Right renal cortex interstitium (tissue), 3 donors: ENCODE results near the gene MSANTD2. TPM values are rescaled to one million over a fixed set of nuclear protein-coding genes. Genes with fewer than 3 reads are reported as not detected.

Experiments
- DNase-seq, 3 donors: peaks; one replicate each; pipeline ENCODE4 v3.0.0-alpha.2; 2013; ENCODE audit warnings: low read depth in 3 of 3, low spot score in 2 of 3
- polyA plus RNA-seq, 3 donors: library from polyadenylated mRNA; unstranded; fragments of 120-200 nt; gene quantifications; one replicate each; pipeline ENCODE4 v1.2.1, GENCODE V29; 2013; ENCODE audit not compliant: insufficient read length in 3 of 3

Gene MSANTD2
- polyA plus RNA-seq, 3 donors, result 24.3 to 25.7 (median 25.1) TPM

DNA sequence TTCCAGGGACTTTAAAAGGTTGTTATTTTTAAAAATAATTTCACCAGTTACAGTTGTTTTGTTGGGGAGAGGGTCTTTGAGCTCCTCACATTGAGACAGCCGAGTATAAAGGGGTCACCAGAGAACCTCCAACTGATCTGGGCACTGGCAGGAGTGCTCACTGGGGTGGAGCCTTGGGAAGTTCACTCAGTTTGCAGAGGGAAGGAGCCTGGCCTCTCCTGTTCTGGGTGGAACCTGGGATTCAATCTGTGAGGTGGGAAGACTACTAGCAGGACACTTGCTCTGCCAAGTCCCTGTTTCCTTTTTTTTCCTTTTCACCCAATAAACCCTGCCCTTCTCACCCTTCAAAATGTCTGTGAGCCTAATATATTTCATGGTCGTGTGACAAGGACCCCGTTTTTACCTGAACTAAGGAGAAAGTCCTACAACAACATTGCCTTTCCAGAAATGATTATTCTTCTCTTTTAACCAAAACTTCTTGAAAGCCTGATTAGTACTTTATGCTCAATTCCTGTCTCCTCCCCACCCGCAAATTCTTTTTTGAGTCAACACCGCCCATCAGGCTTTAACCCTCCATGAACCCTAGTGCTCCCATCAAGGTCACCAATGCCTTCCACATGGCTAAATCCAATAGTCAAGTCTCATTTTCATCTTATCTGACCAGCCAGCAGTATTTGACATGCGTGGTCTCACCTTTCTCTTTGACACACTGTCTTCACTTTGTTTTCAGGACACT lies 22.0 kb upstream of the MSANTD2 start:
- DNase-seq, result no peak

DNA sequence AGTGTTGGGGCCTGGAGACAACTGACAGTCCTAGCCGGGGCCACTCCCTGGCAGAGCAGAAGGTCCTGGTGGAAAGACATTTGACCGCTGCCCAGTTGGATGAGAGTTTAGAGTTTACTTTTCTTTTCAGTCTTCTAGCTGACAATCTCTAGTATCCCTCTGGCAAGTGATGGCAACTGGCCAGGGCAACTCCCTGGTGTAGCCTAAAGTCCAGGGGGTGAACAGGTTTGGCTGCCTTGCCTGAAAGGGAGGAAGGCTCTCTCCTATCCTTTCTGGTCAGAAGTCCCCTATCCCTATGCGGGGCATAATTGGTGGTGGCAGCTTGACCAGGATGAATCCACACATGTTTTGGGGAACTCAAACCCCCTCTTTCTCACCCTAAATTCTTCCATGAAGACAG lies 16.8 kb upstream of the MSANTD2 start:
- no peak for DNase-seq

- DNase-seq, result no peak
These were observed 14.5 kb upstream of the MSANTD2 start for GRCh38 chr11:124814739-124815138.

GRCh38 chr11:124812876-124813275 lies 12.7 kb upstream of the MSANTD2 start:
- no peak for DNase-seq

DNA sequence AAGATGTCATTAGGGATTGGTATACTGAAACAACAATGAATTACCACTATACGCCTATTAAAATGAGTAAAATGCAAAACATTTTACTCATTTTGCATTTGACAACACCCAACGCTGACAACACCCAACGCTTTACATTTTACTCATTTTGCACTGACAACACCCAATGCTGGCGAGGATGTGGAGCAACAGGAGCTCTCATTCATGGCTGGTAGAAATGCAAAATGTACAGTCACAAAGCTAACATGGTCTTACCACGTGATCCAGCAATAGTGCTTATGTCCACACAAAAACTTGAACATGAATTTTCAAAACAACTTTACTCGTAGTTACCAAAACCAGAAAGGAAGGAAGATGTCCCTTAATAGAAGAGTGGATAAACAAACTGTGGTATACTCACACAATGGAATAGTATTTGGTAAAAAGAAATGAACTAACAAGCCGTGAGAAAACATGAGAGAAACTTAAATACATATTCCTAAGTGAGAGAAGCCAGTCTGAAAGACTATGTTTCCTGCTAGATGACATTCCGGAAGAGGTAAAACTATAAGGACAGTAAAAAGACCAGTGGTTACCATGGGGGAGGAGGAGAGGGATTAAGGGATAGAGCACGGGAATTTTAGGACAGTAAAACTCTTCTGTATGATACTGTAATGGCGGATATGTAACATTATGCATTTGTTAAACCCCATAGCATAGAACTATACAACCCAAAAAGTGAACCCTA lies 11.4 kb upstream of the MSANTD2 start:
- DNase-seq, result no peak

DNA sequence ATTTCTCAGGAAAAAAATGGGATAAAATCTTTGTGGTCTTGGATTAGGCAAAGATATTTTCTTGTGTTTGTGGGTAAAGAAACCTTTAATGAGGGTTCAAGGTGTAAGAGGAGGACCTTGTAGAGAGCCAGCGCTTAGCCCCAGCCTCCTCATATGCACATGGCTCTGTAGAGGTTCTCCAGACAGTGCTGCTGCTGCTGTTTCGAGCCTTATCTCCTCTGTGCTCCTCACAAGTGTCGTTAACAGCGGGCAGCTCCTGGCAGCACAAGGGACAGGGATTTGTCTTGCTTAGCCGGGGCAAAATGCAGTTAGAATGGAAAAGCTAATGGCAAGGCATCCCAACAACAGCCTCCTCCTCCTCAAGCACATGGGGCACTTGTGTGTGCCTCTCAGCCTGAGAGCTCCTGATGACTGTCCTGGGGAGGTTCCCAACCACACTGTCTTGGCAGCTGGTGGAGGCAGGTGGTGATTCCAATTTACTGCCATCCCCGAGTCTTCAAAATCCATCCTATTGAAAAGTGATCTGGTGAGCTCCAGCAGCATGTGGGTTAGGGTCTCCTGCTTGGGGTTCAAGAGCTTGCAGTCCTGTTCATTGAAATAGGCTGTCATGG lies 7.6 kb upstream of the MSANTD2 start:
- DNase-seq, result no peak

DNA sequence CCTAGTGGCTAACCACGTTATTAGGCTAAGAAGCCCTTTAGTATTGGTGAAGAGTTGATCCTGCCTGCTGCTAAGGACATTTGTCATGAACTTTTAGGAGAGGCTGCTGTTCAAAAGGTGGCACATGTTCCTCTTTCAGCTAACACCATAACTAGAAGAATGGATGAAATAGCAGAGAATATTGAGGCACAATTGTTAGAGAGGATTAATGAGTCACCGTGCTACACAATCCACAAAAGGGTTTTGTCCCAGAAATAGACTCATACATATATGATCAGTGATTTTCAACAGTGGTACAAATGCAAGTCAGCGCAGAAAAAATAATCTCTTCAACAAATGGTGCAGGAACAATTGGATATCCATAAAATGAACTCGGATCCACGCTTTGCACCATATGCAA lies 7.0 kb upstream of the MSANTD2 start:
- DNase-seq, result no peak

GRCh38 chr11:124804884-124805283 lies 4.7 kb upstream of the MSANTD2 start:
- no peak for DNase-seq

DNA sequence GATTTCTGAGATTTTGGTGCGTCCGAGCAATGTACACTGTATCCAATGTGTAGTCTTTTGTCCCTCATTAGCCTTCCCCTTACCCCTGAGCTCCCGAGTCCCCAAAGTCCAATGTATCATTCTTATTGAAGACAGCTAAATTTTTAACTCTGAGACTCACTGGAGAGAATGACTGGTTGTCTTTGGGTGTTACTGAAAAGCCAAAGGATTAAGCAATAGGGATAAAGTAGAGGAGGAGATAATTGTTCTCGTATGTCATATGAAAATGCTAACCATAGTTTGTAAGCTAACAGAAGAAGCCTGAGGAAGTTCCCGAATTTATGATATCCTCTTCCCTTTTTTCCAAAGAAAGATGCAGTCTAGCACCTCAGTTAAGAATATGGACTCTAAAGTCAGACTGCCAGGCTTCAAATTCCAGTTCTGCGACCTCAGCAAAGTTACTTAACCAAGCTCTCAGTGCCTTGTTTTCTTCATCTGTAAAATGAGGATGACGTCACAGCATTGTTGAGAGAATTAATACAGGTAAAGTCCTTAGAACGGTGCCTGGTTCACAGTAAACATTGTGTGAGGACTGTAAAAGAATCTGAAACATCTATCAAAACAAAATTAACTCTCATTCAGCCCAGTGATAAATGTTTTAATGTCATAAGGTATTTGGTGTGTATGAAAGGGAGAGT lies 1.6 kb upstream of the MSANTD2 start:
- DNase-seq, result no peak

GRCh38 chr11:124801014-124801413 lies 808 bp upstream of the MSANTD2 start:
- DNase-seq, result peak in 2 of 3 donors; percentile 21 to 36

DNA sequence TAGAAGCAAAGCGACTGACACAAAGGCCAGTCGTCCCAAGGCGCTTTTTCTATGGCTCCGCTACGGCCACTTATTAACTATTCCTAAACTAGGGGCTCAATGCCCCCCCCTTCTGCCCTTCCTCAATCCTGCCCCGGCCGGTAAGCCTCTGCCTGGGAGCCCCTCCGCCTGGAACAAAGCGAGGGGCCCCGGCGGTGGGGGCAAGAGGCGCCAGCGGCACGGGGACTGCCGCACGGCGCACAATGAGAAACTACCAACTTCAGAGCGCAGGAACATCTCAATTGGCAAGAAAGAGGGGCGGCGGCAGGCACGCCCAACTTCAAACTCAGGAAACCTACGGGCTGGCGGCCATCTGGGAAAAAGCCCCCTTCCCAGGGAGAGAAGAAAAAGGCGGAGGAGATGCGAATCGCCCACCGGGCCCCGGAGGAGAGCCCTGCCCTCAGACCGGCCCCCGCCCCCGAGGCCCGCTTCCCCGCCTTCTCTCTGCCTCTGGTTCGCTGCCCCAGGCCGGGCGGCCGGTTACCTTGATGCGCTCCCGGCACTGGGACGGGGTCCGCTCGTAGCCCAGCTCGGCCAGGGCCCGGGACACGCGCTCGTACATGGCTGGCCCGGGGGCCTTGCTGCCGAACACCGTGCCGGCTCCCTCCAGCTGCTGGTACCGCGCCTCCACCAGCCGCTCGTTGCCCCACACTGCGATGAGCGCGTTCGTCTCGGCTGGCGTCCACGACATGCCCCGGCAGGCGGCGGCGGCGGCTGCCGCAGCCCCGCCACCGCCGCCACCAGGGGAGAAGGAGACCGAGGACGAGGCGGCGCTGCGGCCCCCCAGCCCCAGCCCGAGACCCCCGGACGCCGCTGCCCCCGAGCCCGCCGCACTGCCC lies 619 bp downstream of the MSANTD2 start:
- peak; percentile 17 to 31 (median 21) for DNase-seq

GRCh38 chr11:124798991-124799347 lies 1.2 kb downstream of the MSANTD2 start:
- peak; percentile 14 to 43 (median 23) for DNase-seq

DNA sequence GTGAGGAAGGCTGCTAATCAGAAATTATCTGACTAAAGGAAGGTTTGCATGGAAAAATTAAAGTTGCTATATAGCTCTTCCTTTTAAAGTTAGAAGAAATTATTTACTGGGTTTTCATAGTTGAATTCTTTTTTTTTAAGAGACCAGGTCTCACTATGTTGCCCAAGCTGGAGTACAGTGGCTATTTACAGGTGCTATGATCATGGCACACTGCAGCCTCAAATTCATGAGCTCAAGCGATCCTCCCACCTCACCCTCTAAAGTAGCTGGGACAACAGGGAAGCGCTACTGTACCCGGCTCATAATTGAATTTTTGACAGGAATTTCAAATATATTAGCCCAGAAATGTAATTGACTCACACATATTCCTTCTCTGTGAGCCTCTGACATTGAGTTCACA lies 3.9 kb downstream of the MSANTD2 start:
- no peak for DNase-seq

GRCh38 chr11:124793466-124794278 lies 6.5 kb downstream of the MSANTD2 start:
- DNase-seq, result peak in 1 of 3 donors; percentile 27

GRCh38 chr11:124791626-124792341 lies 8.4 kb downstream of the MSANTD2 start:
- DNase-seq, result no peak

GRCh38 chr11:124788521-124788920 lies 11.7 kb downstream of the MSANTD2 start:
- no peak for DNase-seq

GRCh38 chr11:124784051-124784450 lies 16.2 kb downstream of the MSANTD2 start:
- no peak for DNase-seq

DNA sequence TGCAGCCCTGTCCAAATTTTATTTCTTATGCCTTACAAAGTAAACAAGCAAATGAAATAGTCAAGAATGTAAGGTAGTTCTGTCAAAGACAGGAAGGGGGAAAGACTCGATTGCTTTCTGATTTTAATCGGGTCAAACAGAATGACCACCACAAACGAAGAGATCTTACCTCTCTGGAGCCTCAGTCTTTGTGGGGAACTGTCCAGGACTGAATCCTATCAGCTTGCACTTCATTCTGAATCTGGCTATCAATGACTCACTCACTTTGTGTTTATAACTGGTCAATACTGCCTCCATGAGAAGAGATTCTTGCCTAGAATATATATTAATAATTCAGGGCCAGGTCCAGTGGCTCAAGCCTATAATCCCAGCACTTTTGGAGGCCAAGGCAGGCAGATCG lies 17.2 kb downstream of the MSANTD2 start:
- DNase-seq, result no peak

DNA sequence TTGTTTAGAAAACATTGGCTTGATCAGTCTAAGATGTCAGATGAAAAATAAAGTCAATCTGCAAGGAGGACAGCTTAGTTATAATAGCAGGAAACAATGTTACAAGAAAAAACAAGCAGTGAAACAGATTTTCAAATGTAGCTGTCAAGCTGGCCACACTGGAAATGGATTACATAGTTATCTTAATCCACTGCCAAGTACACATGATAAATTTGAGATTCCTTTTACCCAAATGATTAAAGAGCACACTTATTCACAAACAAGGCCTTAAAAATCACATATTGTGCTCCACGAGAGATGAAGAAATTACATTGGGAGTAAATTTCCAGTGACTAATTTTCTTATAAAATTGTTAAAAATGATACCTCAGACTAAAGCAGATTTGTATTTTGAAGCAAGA lies 20.6 kb downstream of the MSANTD2 start:
- DNase-seq, result no peak
